CD4-positive, alpha-beta T cell (primary cell): Measurements from ENCODE around the gene NRIP1. TPM values are rescaled to one million over a fixed set of nuclear protein-coding genes. Genes with fewer than 3 reads are reported as not detected.

Experiments used
- ATAC-seq: fragments of 200-7000 bp; cut with Tn5 transposase; one replicate; pipeline ENCODE4 v1.10.0; 2022; ENCODE audit warnings: mild to moderate bottlenecking; ENCODE audit not compliant: poor library complexity
- CTCF ChIA-PET: fragments of 350-600 bp; sonication (Branson Sonifier 250); formaldehyde crosslinking; loops from one replicate; lab custom pipeline; 2021; ENCODE audit warnings: antibody characterized with exemption, inconsistent platforms; lab: Charles Lee
- POLR2A ChIA-PET: fragments of 350-600 bp; sonication (Branson Sonifier 250); formaldehyde crosslinking; loops from one replicate; lab custom pipeline; 2021; ENCODE audit warnings: antibody characterized with exemption, inconsistent platforms; lab: Charles Lee
- DNase-seq, 14 experiments: peaks; one replicate each; pipeline ENCODE4 v3.0.0-alpha.2; 2013 to 2020; ENCODE audit warnings: mixed read lengths in 2 of 14
- H3K27ac ChIP-seq, 2 donors: one replicate each; pipeline versions ENCODE4 v1.5.1 to v1.7.0; 2013; ENCODE audit warnings: low read length in 2 of 2, low read depth in 1 of 2, mild to moderate bottlenecking in 1 of 2
- H3K27me3 ChIP-seq, 2 experiments: 1 replicate in 1 of 2; 2 replicates in 1 of 2; pipeline versions ENCODE4 v1.6.1 to v1.7.0; 2013; ENCODE audit warnings: low read length in 2 of 2, control low read depth in 1 of 2, mild to moderate bottlenecking in 1 of 2, moderate library complexity in 1 of 2; ENCODE audit not compliant: insufficient read depth in 2 of 2, control insufficient read depth in 1 of 2
- H3K36me3 ChIP-seq: one replicate; pipeline ENCODE4 v1.6.1; 2013; ENCODE audit warnings: low read length, control low read depth; ENCODE audit not compliant: insufficient read depth
- H3K4me1 ChIP-seq: one replicate; pipeline ENCODE4 v1.6.1; 2013; ENCODE audit warnings: low read length, control low read depth; ENCODE audit not compliant: insufficient read depth
- H3K4me3 ChIP-seq: one replicate; pipeline ENCODE4 v1.5.1; 2013; ENCODE audit warnings: mild to moderate bottlenecking, low read length, moderate library complexity
- H3K9me3 ChIP-seq, 2 experiments: 1 replicate in 1 of 2; 2 replicates in 1 of 2; pipeline versions ENCODE4 v1.6.1 to v1.7.0; 2013; ENCODE audit warnings: low read length in 2 of 2, mild to moderate bottlenecking in 2 of 2, control low read depth in 1 of 2, moderate library complexity in 1 of 2; ENCODE audit not compliant: control insufficient read depth in 1 of 2, insufficient read depth in 1 of 2
- H3K27ac Mint-ChIP-seq: one replicate; pipeline ENCODE4 v1.8.0; 2020; ENCODE audit warnings: mixed read lengths
- H3K27me3 Mint-ChIP-seq: one replicate; pipeline ENCODE4 v1.8.0; 2021; ENCODE audit warnings: mixed read lengths
- H3K36me3 Mint-ChIP-seq: one replicate; pipeline ENCODE4 v1.8.0; 2021; ENCODE audit warnings: low read depth, mixed read lengths
- H3K4me1 Mint-ChIP-seq: one replicate; pipeline ENCODE4 v1.8.0; 2021; ENCODE audit warnings: low read depth, mixed read lengths
- H3K4me3 Mint-ChIP-seq: one replicate; pipeline ENCODE4 v1.8.0; 2020; ENCODE audit warnings: mild to moderate bottlenecking, mixed read lengths
- H3K9me3 Mint-ChIP-seq: one replicate; pipeline ENCODE4 v1.8.0; 2020; ENCODE audit warnings: mixed read lengths
- intact Hi-C, 2 experiments: fragments of 100-400 bp; cut with DNase I in 1 of 2; cut with micrococcal nuclease in 1 of 2; formaldehyde crosslinking; loops; one replicate each; pipeline versions ENCODE4 v1.15.1 to v1.9.0; 2023 to 2025; cut with DNase I, micrococcal nuclease
- total RNA-seq, 174 experiments: library from RNA in 2 of 174; stranded (reverse) in 2 of 174; gene quantifications; one replicate each; pipeline ENCODE4 v1.2.3 and lab custom pipeline; 2021 to 2026
- TF ChIP-seq, protein P1 (sequence below): fragments of 200-600 bp; IDR thresholded peaks from one replicate; pipeline ENCODE4 v1.8.0; 2022; ENCODE audit warnings: antibody characterized with exemption, mild to moderate bottlenecking

NRIP1 gene
- total RNA-seq, 2 experiments from 2014 or later, result 41.6 to 50.1 TPM

- DNase-seq (no peak), ATAC-seq (no peak)
- POLR2A ChIA-PET, result no interaction called here
- TF ChIP-seq, protein P1, sequence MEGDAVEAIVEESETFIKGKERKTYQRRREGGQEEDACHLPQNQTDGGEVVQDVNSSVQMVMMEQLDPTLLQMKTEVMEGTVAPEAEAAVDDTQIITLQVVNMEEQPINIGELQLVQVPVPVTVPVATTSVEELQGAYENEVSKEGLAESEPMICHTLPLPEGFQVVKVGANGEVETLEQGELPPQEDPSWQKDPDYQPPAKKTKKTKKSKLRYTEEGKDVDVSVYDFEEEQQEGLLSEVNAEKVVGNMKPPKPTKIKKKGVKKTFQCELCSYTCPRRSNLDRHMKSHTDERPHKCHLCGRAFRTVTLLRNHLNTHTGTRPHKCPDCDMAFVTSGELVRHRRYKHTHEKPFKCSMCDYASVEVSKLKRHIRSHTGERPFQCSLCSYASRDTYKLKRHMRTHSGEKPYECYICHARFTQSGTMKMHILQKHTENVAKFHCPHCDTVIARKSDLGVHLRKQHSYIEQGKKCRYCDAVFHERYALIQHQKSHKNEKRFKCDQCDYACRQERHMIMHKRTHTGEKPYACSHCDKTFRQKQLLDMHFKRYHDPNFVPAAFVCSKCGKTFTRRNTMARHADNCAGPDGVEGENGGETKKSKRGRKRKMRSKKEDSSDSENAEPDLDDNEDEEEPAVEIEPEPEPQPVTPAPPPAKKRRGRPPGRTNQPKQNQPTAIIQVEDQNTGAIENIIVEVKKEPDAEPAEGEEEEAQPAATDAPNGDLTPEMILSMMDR, result no peak
- Mint-ChIP-seq H3K9me3 (no peaks in the 10 kb centered on the region), H3K27me3 (no peaks in the 10 kb centered on the region), H3K4me3 (no peak overlapping the region), H3K36me3 (peaks cover 22% of the 10 kb centered on the region), H3K27ac (no peak overlapping the region), H3K4me1 (peaks cover 11% of the 10 kb centered on the region)
- Histone ChIP-seq H3K27ac (no peak overlapping the region), H3K4me3 (no peak overlapping the region), H3K9me3 (no peaks in the 10 kb centered on the region), H3K4me1 (no peaks in the 10 kb centered on the region), H3K27me3 (no peaks in the 10 kb centered on the region), H3K36me3 (no peaks in the 10 kb centered on the region)
- intact Hi-C loops, result no loop called here
- CTCF ChIA-PET, result no interaction called here
Measured at GRCh38 chr21:14977814-14978213, 87.0 kb downstream of the NRIP1 start.

GRCh38 chr21:14975136-14975919 lies 89.5 kb downstream of the NRIP1 start:
- Histone ChIP-seq H3K9me3 (no peaks in the 10 kb centered on the region), H3K36me3 (no peaks in the 10 kb centered on the region), H3K27me3 (no peaks in the 10 kb centered on the region), H3K27ac (no peak overlapping the region), H3K4me3 (no peak overlapping the region), H3K4me1 (no peaks in the 10 kb centered on the region)
- ChIA-PET POLR2A (no interaction called here), CTCF (no interaction called here)
- intact Hi-C loops, result no loop called here
- H3K4me3 Mint-ChIP-seq, result no peak overlapping the region
- peaks cover 11% of the 10 kb centered on the region for H3K4me1 Mint-ChIP-seq
- H3K27ac Mint-ChIP-seq, result no peak overlapping the region
- TF ChIP-seq, protein P1, result no peak
- DNase-seq (no peak), ATAC-seq (no peak)
- no peaks in the 10 kb centered on the region for H3K27me3 Mint-ChIP-seq
- no peaks in the 10 kb centered on the region for H3K9me3 Mint-ChIP-seq
- peaks cover 14% of the 10 kb centered on the region for H3K36me3 Mint-ChIP-seq

GRCh38 chr21:14972678-14973077 lies 92.1 kb downstream of the NRIP1 start:
- Histone ChIP-seq H3K27ac (no peak overlapping the region), H3K27me3 (no peaks in the 10 kb centered on the region), H3K4me1 (no peaks in the 10 kb centered on the region), H3K9me3 (no peaks in the 10 kb centered on the region), H3K36me3 (peaks cover 8% of the 10 kb centered on the region), H3K4me3 (no peak overlapping the region)
- Mint-ChIP-seq H3K4me3 (no peak overlapping the region), H3K4me1 (peaks cover 7% of the 10 kb centered on the region), H3K27me3 (no peaks in the 10 kb centered on the region), H3K9me3 (no peaks in the 10 kb centered on the region), H3K27ac (no peak overlapping the region), H3K36me3 (peaks cover 36% of the 10 kb centered on the region)
- ChIA-PET CTCF (interaction anchor here (1.7 kb wide), 1 partner anchor 15 kb away, joined by 3 read pairs; no protein-coding TSS in a partner anchor), POLR2A (no interaction called here)
- ATAC-seq (no peak), DNase-seq (no peak)
- TF ChIP-seq, protein P1, result no peak
- intact Hi-C loops, result no loop called here
